Testis (tissue), 2 donors: ENCODE measurements around the gene RFX7.
"Not testable (repeated sequence)": the region's sequence is repeated elsewhere in the genome, so short reads cannot be mapped to it uniquely, and the experiment has no call there.

Source experiments
- CTCF ChIP-seq, 3 experiments: fragments of 450-650 bp in 2 of 3; fragments of 200-600 bp in 1 of 3; sonication (generic) in 1 of 3; IDR thresholded peaks; one replicate each; pipeline ENCODE4 v1.5.1; 2016 to 2019; ENCODE audit warnings: antibody characterized with exemption in 3 of 3, mild to moderate bottlenecking in 2 of 3, moderate library complexity in 1 of 3
- POLR2A ChIP-seq: fragments of 450-650 bp; IDR thresholded peaks from one replicate; pipeline ENCODE4 v1.6.1; 2017; ENCODE audit warnings: antibody characterized with exemption, mild to moderate bottlenecking, moderate library complexity

DNA sequence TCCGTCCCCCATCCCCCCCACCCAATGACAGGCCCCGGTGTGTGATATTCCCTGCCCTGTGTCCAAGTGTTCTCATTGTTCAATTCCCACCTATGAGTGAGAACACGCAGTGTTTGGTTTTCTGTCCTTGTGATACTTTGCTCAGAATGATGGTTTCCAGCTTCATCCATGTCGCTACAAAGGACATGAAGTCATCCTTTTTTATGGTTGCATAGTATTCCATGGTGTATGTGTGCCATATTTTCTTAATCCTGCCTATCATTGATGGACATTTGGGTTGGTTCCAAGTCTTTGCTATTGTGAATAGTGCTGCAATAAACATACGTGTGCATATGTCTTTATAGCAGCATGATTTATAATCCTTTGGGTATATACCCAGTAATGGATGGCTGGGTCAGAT lies 22.8 kb upstream of the RFX7 start:
- not testable (repeated sequence) for TF ChIP-seq CTCF (IDR thresholded peaks at IDR 0.05); POLR2A
